Measurements from ENCODE around the gene NINJ1. TPM values are rescaled to one million over a fixed set of nuclear protein-coding genes. Genes with fewer than 3 reads are reported as not detected.

NINJ1 gene
- total RNA-seq, 2 experiments from 2014 or later, result 29.5 to 29.9 TPM

DNA sequence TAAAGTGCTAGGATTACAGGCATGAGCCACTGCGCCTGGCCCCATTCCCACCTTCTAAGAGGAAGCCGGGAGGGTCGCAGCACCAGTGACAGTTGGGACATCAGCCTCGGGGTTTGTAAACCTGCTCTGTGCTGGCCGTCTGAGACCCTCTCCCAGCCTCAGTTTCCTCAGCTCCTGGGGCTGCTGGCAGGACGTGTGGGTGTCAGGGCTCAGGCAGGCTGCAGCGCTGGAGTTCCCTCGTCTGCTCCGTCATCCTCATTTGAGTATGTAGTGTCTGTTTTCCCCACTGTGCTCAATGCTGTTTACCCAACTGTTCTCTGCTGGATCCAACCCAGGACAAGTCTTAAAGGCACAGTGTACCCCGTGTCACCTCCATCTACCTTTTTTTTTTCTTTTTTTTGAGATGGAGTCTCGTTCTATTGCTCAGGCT lies 2.0 kb upstream of the NINJ1 start:
- Mint-ChIP-seq H3K4me1 (peaks cover 53% of the 10 kb centered on the region), H3K9me3 (peaks cover 4% of the 10 kb centered on the region), H3K27me3 (no peaks in the 10 kb centered on the region), H3K4me3 (no peak overlapping the region), H3K36me3 (ENCODE audit: low read depth) (peaks cover 2% of the 10 kb centered on the region), H3K27ac (no peak overlapping the region)
- POLR2A ChIA-PET, result no interaction called here
- no peak for DNase-seq
- CTCF ChIA-PET, result interaction anchor here (0.6 to 1.2 kb wide), 5 partner anchors 20 to 319 kb away, joined by 3 read pairs; no protein-coding TSS in a partner anchor

DNA sequence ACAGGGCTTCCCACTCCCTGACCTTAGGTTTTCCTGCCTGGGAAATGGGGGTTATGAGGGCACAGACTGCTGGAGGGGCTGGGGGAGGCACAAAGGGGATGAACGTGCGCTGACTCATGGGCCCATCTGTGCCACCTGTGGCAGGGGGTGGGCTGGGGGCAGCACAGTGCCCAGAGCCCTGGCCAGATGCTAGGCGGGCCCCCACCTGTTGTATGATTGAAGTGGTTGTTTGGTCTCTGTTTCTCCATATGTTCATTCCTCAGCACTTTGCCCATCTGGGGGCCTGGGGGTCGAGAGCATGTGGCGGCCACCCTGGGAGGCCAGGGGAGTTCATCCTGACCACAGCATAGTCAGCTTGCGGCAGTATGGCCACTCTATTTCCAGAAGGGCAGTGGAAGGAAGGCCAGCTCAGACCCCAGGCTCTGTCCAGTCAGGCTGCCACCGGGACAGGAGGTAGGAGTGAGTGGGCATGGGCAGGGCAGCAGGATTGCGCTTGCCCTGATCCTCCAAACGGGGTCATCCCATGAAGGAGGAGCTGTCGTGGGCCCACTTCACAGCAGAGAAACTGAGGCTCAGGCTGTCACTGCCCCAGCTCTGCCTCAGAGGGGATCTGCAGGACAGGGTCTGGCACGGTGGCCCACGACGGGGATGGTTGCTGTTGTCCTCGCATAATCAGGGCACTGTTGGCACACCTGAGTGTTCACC lies 841 bp upstream of the NINJ1 start:
- CTCF ChIA-PET, result interaction anchor here (0.7 to 2.1 kb wide), 7 partner anchors 12 to 180 kb away, joined by 3 to 9 read pairs (median 3); no protein-coding TSS in a partner anchor
- Mint-ChIP-seq H3K27ac (peak overlapping the region; percentile 87), H3K4me1 (peaks cover 59% of the 10 kb centered on the region), H3K4me3 (peak overlapping the region; percentile 71), H3K9me3 (peaks cover 4% of the 10 kb centered on the region), H3K36me3 (ENCODE audit: low read depth) (peaks cover 2% of the 10 kb centered on the region), H3K27me3 (no peaks in the 10 kb centered on the region)
- POLR2A ChIA-PET, result no interaction called here
- no peak for DNase-seq

DNA sequence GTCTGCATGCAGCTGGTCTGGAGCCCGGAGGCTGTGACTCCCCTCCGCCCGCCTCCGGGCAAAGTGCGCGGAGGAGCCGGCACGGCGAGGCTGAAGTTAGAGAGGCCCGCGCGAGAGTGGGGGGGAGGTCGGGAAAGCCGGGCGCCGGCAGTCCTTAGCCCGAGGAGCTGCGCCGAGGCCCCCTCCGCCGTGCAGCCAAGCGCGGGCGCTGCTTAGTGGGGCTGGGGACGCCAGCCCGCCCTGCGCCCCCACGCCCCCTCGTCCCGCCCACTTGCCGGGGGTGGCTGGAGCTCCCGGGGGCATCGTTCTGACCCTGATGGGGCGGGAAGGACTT lies 403 bp downstream of the NINJ1 start:
- ChIA-PET POLR2A (no interaction called here), CTCF (interaction anchor here (0.6 to 2.1 kb wide), 10 partner anchors 9 to 433 kb away, joined by 3 to 9 read pairs (median 3); no protein-coding TSS in a partner anchor)
- Mint-ChIP-seq H3K4me1 (peaks cover 58% of the 10 kb centered on the region), H3K36me3 (ENCODE audit: low read depth) (peaks cover 2% of the 10 kb centered on the region), H3K4me3 (peak overlapping the region; percentile 85), H3K9me3 (peaks cover 3% of the 10 kb centered on the region), H3K27me3 (no peaks in the 10 kb centered on the region), H3K27ac (peak overlapping the region; percentile 88)
- DNase-seq, result peak; percentile 32

GRCh38 chr9:93132946-93133680 lies 938 bp downstream of the NINJ1 start:
- peaks cover 56% of the 10 kb centered on the region for H3K4me1 Mint-ChIP-seq
- ChIA-PET CTCF (interaction anchor here (1.3 to 2.1 kb wide), 3 partner anchors 12 to 130 kb away, joined by 3 to 9 read pairs (median 4); no protein-coding TSS in a partner anchor), POLR2A (no interaction called here)
- no peaks in the 10 kb centered on the region for H3K27me3 Mint-ChIP-seq
- H3K36me3 Mint-ChIP-seq (ENCODE audit: low read depth), result no peaks in the 10 kb centered on the region
- no peak for DNase-seq
- H3K27ac Mint-ChIP-seq, result peak overlapping the region; percentile 88
- H3K4me3 Mint-ChIP-seq, result peak overlapping the region; percentile 85
- no peaks in the 10 kb centered on the region for H3K9me3 Mint-ChIP-seq

- Mint-ChIP-seq H3K27me3 (no peaks in the 10 kb centered on the region), H3K27ac (peak overlapping the region; percentile 88), H3K4me3 (peak overlapping the region; percentile 85), H3K4me1 (peaks cover 51% of the 10 kb centered on the region), H3K9me3 (no peaks in the 10 kb centered on the region), H3K36me3 (ENCODE audit: low read depth) (no peaks in the 10 kb centered on the region)
- CTCF ChIA-PET, result interaction anchor here (1.1 to 4.4 kb wide), 3 partner anchors 12 to 434 kb away, joined by 3 to 24 read pairs (median 4); no protein-coding TSS in a partner anchor
- POLR2A ChIA-PET, result no interaction called here
- no peak for DNase-seq
These were observed 1.6 kb downstream of the NINJ1 start for GRCh38 chr9:93132287-93132927.

DNA sequence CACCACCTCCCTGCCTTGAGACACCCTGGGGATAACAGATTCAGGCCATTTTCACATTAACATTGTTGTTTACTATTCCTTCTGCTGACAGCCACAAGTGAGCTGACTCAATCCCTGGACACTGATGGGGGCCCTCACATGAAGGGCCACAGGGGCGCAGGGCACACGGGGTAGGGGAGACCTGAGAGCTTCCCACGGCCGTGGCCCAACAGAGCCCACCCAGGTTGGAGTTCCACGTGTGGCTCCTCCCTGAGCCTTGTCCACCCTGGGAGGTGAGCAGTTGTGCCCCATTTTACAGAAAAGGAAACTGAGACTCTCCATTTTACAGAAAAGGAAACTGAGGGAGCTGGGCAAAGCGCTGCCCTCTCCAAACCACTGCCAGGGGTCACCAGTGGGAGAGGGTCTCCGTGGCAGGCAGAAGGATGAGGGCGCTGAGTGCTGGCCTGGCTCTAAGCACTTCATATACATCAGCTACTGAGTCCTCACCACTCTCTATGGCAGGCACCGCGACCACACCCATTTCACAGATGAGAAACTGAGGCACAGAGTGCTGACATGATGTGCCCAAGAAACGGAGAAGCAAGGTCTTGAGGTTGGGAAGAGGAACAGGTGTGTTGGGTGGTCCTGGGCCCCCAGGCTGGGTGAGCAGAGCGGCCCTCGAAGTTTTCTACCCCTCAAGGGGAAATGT lies 2.3 kb downstream of the NINJ1 start:
- peak overlapping the region; percentile 85 for H3K4me3 Mint-ChIP-seq
- H3K27ac Mint-ChIP-seq, result peak overlapping the region; percentile 62
- DNase-seq, result no peak
- H3K36me3 Mint-ChIP-seq (ENCODE audit: low read depth), result no peaks in the 10 kb centered on the region
- ChIA-PET CTCF (interaction anchor here (1.1 to 4.4 kb wide), 4 partner anchors 12 to 434 kb away, joined by 3 to 24 read pairs (median 4); no protein-coding TSS in a partner anchor), POLR2A (no interaction called here)
- H3K27me3 Mint-ChIP-seq, result no peaks in the 10 kb centered on the region
- H3K4me1 Mint-ChIP-seq, result peaks cover 56% of the 10 kb centered on the region
- no peaks in the 10 kb centered on the region for H3K9me3 Mint-ChIP-seq

DNA sequence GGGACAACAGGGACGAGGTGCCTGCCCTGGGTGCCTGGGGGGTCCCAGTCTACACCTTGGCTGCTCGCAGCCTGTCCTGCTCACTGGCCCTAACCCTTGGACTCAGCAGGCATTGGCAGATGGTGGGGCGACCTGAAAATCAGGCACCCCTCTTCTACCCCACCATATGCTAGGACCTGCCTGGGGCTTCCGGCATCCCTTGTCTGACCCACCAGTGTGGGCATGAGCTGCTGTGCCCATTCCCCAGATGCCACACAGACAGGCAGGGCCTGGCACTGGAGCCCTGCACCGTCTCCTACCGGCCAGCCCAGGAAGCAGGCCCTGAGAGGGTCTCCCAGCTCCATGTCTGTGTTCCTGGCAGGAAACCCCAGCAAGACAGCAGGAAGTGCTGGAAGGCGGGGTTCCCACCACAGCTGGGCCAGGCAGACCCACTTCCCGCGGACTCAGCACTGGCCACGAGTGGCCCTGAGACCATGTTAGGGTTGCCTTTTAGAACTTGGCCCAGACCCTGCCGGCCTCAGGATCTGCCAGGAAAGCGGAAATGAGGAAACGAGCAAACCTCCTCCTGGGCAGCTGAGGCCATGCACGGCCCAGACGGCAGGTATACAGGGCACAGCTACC lies 3.1 kb downstream of the NINJ1 start:
- DNase-seq, result no peak
- Mint-ChIP-seq H3K27ac (peak overlapping the region; percentile 75), H3K4me3 (no peak overlapping the region), H3K36me3 (ENCODE audit: low read depth) (peaks cover 3% of the 10 kb centered on the region), H3K9me3 (no peaks in the 10 kb centered on the region), H3K27me3 (no peaks in the 10 kb centered on the region), H3K4me1 (peaks cover 61% of the 10 kb centered on the region)
- ChIA-PET POLR2A (no interaction called here), CTCF (interaction anchor here (0.8 to 4.4 kb wide), 5 partner anchors 11 to 435 kb away, joined by 3 to 24 read pairs (median 3); no protein-coding TSS in a partner anchor)

- POLR2A ChIA-PET, result no interaction called here
- Mint-ChIP-seq H3K9me3 (no peaks in the 10 kb centered on the region), H3K27ac (peak overlapping the region; percentile 75), H3K4me1 (peaks cover 66% of the 10 kb centered on the region), H3K36me3 (ENCODE audit: low read depth) (peaks cover 8% of the 10 kb centered on the region), H3K4me3 (no peak overlapping the region), H3K27me3 (no peaks in the 10 kb centered on the region)
- CTCF ChIA-PET, result interaction anchor here (0.9 to 4.4 kb wide), 4 partner anchors 9 to 55 kb away, joined by 3 to 24 read pairs (median 8); no protein-coding TSS in a partner anchor
- DNase-seq, result no peak
These were observed 4.2 kb downstream of the NINJ1 start for GRCh38 chr9:93129691-93130500.

GRCh38 chr9:93129286-93129685 lies 4.8 kb downstream of the NINJ1 start:
- Mint-ChIP-seq H3K4me1 (peaks cover 65% of the 10 kb centered on the region), H3K27ac (no peak overlapping the region), H3K27me3 (no peaks in the 10 kb centered on the region), H3K9me3 (no peaks in the 10 kb centered on the region), H3K36me3 (ENCODE audit: low read depth) (peaks cover 14% of the 10 kb centered on the region), H3K4me3 (no peak overlapping the region)
- no peak for DNase-seq
- CTCF ChIA-PET, result interaction anchor here (0.9 to 4.4 kb wide), 4 partner anchors 10 to 54 kb away, joined by 3 to 24 read pairs (median 8); no protein-coding TSS in a partner anchor
- POLR2A ChIA-PET, result no interaction called here

GRCh38 chr9:93128715-93129224 lies 5.3 kb downstream of the NINJ1 start:
- no peak overlapping the region for H3K4me3 Mint-ChIP-seq
- peaks cover 66% of the 10 kb centered on the region for H3K4me1 Mint-ChIP-seq
- POLR2A ChIA-PET, result no interaction called here
- H3K36me3 Mint-ChIP-seq (ENCODE audit: low read depth), result peaks cover 16% of the 10 kb centered on the region
- peak overlapping the region; percentile 72 for H3K27ac Mint-ChIP-seq
- no peak for DNase-seq
- CTCF ChIA-PET, result interaction anchor here (1.9 to 4.4 kb wide), 2 partner anchors 10 to 20 kb away, joined by 10 to 24 read pairs; no protein-coding TSS in a partner anchor
- no peaks in the 10 kb centered on the region for H3K9me3 Mint-ChIP-seq
- no peaks in the 10 kb centered on the region for H3K27me3 Mint-ChIP-seq

DNA sequence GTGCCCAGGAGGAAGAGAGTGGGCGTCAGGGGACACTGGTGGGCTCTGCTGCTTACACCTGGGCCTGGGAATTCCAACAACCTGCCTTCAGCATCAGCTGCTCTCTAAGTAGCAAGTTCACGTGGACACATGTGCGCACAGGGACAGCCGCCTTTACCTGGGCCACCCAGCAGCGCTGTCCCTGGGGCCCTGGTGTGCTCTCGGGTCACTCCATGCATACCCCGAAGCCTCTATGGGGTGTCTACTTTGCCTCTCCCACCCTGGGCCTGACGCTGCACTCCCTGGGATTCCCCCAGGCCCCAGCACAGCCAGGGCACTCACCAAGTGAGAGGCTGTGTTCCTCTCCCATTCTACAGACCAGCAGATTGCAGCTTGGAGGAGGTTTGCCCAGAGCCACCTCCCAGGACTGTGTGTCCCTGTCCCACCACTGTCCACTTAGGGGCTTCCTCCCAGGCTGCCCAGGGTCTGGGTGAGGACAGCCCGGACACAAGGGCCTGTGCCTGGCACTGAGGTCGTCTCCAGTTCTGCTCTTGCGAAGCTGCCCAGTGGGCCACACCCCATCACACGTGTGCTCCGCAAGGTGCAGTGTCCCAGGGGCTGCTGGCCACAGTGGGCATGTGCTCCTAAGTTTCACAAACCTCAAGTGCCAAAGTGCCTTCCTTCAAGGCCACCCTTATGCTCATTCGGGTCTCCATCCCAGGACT lies 5.9 kb downstream of the NINJ1 start:
- DNase-seq, result no peak
- peaks cover 16% of the 10 kb centered on the region for H3K36me3 Mint-ChIP-seq (ENCODE audit: low read depth)
- peaks cover 67% of the 10 kb centered on the region for H3K4me1 Mint-ChIP-seq
- no peaks in the 10 kb centered on the region for H3K27me3 Mint-ChIP-seq
- ChIA-PET CTCF (interaction anchor here (0.5 to 4.4 kb wide), 3 partner anchors 20 to 726 kb away, joined by 3 to 24 read pairs (median 3); no protein-coding TSS in a partner anchor), POLR2A (no interaction called here)
- H3K27ac Mint-ChIP-seq, result peak overlapping the region; percentile 94
- H3K9me3 Mint-ChIP-seq, result no peaks in the 10 kb centered on the region
- H3K4me3 Mint-ChIP-seq, result no peak overlapping the region

All from activated CD4-positive, alpha-beta T cell treated with anti-CD3 and anti-CD28 coated beads, Interleukin-2, amount 10 ng/mL, durations not matched to agents 7 days and 5 days (primary cell).